NCI-H146 treated with DMSO at 0.1 percent for 48 hours (cell line): ENCODE data around the gene PCDHGA1.
"Not testable (repeated sequence)": the region's sequence is repeated elsewhere in the genome, so short reads cannot be mapped to it uniquely, and the experiment has no call there.

ENCODE experiments used
- DNase-seq: peaks from one replicate; lab custom pipeline; 2025; ENCODE audit not compliant: unreplicated experiment; lab: John Stamatoyannopoulos, UW

PCDHGA1 gene

DNA sequence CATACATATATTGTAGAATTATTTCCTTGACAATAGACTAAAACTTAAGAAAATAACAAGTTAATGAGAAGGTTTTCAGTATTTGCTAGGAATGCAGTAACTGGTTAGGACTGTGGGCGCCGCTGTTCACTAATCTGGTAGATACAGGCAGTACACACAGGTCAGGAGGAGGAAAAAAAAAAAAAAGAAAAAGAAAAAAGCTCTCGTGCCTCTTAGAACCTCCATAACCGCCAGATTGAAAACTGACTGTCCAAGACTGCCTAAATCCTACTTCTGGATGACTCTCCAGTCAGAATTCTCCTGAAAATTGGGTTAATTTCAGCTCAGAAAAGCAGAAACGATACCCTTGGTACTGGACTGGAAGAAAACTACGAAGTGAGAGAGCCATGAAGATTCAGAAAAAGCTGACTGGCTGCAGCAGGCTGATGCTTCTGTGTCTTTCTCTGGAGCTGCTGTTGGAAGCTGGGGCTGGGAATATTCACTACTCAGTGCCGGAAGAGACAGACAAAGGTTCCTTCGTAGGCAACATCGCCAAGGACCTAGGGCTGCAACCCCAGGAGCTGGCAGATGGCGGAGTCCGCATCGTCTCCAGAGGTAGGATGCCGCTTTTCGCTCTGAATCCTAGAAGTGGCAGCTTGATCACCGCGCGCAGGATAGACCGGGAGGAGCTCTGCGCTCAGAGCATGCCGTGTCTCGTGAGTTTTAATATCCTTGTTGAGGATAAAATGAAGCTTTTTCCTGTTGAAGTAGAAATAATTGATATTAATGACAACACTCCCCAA is at the start of gene PCDHGA1:
Gene PCDHGA1, plus strand, starts transcription at position 216 of the 782 bp plus-strand sequence.
- no peak for DNase-seq

DNA sequence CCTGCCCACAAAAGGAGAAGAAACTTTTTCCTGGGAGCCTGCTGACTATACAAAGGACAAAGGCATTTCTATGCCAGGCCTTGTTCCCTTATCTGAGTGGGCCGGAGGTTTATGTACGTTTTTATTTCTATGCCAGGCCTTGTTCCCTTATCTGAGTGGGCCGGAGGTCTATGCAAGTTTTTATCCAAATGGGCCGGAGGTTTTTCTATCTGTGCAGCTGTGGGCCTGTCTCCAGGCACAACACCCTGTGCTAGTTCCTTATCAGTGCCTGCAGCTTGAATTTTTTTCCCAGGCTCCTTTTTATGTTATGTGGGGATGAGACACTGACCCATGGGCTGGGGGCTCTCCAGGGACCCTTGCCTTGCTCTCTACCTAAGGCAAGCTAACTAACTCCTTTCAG is 31.9 kb upstream of the PCDHGA1 start:
- no peak for DNase-seq

DNA sequence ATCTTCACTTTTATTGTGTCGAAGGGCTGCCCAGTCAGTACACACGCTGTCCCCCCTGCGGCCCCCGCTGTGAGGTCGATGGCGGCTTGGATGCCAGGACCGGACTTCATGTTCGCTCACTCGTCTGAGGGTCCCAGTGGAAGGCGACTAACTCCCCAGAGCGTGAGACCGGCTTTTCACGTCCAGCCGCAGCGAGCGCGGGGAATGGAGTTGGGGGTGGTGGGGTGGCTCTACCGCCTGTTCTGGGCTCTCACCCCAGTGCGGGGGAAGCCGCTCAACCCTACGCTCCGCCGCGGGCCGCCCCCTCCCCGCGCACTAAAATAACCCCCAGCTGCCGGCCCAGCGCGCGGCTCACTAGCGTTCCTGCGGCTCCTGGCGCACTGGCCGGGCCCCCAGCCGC is 26.6 kb upstream of the PCDHGA1 start, which contains the start of gene SLC25A2:
Gene SLC25A2, minus strand, starts transcription at position 294 of the 400 bp plus-strand sequence. Its CDS starts 184 bp downstream, at position 110.
- no peak for DNase-seq

DNA sequence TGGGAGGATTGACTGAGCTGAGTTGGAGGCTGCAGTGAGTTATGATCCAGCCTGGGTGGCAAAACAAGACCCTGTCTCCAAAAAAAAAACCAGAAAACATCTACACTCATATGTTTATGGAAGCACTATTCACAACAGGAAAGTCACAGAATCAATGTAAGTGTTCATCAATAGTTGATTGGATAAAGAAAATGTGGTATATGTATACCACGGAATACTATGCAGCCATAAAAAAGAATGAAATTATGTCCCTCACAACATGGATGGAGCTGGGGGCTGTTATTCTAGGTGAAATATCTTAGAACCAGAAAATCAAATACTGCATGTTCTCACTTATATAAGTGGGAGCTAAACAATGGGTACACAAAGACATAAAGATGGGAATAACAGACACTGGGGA is 23.7 kb upstream of the PCDHGA1 start:
- no peak for DNase-seq

DNA sequence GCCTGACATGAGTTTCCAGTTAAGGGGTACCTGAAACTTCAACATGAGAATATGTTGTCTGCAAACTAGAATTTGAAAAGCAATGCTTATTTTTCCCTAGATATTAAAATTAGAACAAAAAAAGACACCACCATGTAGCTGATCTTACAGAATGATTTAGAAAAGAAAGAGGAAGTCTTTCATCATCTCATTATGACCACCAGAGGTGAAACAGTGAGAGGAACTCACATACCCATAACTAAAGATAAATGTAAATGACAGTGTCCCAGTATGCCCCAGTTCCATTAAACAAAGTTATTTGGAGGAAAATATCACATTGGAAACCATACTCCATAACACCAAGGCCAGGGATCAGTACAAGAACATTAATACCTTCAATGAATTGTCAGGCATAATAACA is 16.6 kb upstream of the PCDHGA1 start:
- DNase-seq: no peak

DNA sequence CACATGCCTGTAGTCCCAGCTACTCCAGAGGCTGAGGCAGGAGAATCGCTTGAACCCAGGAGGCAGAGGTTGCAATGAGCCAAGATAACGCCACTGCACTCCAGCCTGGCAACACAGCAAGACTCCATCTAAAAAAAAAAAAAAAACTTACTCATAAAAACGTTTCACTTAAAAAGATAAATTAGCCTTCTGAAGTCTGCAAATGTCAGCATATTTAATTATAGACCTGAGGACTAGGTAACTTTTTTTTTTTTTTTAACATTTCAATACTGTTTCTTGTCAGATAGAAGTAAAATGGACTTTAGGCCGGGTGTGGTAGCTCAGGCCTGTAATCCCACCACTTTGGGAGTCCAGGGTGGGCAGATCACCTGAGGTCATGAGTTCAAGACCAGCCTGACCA is 13.4 kb upstream of the PCDHGA1 start:
- DNase-seq: not testable (repeated sequence)

DNA sequence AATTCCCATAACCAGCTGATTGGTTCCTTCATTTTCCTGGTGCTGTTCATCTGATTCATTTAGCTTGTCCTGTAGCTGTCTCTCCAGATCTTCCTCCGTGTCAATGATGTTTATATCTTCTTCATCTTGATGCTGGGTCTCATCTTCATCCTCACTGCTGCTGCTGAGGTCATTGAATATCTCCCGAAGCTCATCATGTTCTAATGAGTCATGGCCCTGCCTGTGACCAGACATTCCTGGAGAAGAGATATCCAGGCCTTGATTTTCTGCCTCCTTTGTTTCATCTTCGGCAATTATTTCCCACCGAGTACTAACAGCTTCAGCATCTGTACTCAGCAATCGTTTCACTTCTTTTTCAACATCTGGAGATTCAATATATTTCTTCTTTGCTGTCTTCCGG is 11.1 kb upstream of the PCDHGA1 start:
- no peak for DNase-seq

DNA sequence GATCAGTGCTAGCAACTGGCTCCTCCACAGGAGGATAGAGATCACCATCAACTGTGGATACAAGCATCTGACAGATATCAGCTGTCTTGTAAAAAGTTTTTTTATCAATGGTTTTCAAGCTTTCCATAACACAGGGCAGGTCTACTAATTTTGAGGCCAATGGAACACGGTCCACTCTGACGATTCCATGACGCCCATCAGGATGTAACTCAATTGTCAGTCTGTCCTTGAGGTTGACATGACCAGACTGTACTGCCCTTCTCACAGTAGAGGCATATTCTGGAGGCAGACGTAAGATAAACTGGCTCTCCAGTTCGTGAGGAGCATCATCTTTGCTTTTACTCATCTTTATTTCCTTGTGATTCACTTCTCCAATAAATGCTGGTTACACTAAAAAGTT is 10.6 kb upstream of the PCDHGA1 start:
- DNase-seq: no peak

DNA sequence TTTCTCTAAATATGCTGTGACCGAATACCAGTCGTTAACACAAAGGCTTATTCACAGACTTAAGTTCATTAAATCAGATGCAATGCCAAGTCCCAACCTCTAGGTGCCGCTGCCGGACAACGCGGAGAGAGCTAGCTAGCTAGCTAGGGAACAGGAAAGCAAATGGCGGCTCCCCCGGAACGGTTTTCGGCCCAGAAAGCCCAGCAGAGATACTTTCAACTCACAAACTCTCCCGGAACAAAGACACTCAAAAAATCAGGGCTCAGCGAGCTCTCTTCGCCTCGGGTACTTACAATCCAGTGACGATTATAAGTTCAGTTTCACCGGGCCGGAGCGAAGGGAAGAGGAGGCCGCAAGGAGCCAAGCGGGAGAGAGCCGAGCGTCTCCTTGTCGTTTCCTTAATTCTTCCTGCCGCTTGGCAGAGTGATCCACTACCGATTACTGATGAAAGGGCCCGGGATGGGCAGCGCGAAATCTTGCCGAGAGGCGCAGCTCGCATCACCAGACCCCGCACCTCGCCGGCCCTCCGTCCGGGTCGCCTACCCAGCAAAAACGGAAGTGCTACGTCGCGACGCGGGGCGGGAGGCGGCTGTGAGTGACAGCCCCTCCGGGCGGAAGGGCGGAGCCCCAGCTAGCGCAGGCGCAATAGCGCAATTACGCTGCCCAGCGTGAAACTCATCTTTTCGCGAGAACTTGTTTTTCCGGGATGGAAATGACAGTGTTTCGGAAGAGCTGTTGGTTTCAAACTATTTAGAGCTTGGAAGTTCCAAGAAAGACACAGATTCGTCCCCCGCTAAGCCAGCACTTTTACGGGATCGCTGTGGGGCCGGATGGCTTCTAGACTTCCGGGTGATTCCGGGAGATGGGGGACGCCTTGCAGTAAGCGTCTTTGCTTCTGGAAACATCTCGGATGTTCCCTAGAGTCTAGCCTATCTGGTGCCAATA is 9.8 kb upstream of the PCDHGA1 start, which contains the start of gene TAF7:
Gene TAF7, minus strand, starts transcription at position 560 of the 945 bp plus-strand sequence. CDS start 740 bp downstream, outside the sequence.
- peak; percentile 49 for DNase-seq

DNA sequence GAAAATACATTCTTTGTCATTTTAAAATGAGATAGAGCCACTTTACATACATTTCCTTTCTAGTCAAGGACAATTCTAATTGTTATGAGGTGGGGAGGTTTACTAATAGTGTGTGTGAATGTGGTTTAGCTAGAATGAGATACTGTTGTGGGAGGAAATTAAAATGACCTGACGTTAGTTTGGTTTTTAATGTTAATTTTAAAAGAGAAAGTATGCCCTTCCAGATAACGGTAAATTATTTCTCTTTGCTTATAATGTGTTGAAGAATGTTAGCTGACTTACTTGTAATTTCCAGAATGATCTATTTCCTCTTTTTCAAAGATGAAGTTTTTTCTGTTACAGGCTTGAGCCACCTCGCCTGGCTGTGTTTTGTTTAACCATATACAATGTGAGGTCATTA is 8.1 kb upstream of the PCDHGA1 start:
- DNase-seq: no peak

DNA sequence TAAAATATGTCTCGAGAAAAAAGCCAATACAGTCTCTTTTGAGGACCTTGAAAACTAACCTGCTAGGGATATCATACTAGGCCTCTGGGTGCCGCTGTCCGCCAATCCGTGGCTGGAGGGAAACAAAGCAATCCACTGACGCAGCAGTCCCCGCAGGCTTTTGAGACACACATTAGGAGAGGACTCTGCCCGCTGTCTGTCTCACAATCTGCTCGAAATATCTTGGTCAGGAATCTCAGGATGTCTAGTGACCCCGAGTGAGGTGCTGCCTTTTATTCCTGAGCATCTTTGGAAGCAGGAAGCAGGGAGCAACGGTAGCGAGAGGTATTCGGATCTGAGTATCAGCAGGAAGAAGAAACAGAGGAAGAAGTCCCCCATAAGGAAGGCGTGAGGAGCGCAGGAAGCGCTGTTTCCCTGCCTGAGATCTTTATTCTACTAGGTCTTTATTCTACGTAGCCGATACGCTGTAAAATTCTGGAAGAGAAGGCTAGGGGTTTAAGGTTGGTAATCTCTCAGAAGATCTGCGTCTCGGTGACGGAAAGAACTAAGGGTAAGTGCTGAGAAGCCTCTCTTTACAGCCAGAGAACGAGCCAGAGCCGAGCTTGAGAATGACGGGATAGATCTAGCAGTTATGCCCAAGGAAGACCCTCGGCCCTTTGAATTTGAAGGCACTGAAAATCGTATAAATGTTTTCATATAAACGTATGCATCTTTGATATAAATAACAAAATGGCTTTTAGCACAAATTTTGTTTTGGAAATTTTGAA is 4.0 kb upstream of the PCDHGA1 start:
- peak; percentile 63 for DNase-seq

DNA sequence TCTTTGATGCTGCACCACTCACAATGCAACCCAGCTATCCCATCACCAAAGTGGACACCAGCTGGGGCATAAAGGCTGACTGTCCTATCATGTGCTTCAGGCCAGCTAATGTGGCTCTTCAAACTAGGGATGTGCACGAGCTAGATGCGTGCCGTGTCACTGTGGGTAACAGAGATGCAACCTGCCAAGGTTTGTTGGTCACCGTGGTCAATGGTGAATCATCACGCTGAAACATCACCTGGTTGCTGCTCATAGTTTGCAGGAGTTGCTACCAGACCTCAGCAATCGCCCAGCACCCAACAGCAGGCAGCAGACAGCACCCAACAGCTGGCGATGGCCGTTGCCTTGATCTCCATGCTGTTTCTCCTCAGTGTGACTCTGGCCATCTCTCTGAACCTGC is 2.1 kb upstream of the PCDHGA1 start:
- no peak for DNase-seq

DNA sequence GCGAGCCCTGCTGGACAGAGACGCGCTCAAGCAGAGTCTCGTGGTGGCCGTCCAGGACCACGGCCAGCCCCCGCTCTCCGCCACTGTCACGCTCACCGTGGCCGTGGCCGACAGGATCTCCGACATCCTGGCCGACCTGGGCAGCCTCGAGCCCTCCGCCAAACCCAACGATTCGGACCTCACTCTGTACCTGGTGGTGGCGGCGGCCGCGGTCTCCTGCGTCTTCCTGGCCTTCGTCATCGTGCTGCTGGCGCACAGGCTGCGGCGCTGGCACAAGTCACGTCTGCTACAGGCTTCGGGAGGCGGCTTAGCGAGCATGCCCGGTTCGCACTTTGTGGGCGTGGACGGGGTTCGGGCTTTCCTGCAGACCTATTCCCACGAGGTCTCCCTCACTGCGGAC is 2.3 kb downstream of the PCDHGA1 start:
- not testable (repeated sequence) for DNase-seq

DNA sequence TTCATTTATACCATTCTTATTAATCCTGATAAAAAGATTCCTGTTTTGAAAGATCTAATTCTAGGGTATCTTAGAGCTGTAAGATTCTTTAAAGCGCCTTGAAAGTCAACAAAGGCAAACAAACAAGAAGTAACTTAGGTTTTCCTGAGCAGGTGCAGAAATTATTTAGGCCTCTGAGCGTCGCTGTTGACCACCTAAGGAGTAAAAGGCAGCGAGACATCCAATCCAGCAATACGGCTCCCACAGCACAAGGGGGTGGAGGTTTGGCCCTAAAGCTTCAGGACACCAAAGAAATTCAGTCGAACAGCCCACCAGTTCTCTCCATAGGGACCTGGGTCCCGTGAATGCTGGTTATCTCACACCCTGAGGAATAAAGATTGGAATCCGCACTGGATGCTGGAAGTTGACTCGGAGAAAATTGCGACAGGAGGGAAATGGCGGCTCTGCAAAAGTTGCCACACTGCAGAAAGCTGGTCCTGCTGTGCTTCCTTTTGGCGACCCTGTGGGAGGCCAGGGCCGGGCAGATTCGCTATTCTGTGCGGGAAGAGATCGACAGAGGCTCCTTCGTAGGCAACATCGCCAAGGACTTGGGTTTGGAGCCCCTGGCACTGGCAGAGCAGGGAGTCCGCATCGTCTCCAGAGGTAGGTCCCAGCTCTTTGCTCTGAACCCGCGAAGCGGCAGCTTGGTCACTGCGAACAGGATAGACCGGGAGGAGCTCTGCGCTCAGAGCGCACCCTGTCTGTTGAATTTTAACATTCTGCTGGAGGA is 8.4 kb downstream of the PCDHGA1 start, which contains the start of gene PCDHGA2:
Gene PCDHGA2, plus strand, starts transcription at position 223 of the 769 bp plus-strand sequence.
- DNase-seq: no peak

DNA sequence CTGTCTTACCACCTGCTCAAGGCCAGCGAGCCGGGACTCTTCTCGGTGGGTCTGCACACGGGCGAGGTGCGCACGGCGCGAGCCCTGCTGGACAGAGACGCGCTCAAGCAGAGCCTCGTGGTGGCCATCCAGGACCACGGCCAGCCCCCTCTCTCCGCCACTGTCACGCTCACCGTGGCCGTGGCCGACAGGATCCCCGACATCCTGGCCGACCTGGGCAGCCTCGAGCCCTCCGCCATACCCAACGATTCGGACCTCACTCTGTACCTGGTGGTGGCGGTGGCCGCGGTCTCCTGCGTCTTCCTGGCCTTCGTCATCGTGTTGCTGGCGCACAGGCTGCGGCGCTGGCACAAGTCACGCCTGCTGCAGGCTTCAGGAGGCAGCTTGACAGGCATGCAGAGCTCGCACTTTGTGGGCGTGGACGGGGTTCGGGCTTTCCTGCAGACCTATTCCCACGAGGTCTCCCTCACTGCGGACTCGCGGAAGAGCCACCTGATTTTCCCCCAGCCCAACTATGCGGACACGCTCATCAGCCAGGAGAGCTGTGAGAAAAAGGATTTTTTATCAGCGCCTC is 10.6 kb downstream of the PCDHGA1 start:
- DNase-seq: not testable (repeated sequence)

DNA sequence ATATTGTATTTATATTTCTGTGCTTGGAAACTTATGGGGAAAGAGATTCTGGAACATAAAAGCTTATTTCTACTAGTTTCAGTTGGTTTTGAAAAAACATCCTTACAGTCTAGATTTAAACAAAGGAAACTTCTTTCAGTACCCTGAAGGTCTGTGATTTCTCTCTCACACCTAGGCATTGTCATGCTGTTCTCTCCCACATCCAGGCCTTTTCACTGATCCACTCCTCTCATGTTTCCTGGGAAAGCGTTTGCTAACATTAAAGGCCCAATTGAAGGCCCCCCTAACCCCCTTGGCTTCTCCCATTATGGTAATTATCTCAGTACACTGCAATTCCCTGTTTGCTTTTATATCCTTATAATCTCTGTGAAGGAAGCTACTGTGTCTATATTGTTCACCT is 12.5 kb downstream of the PCDHGA1 start:
- DNase-seq: no peak

DNA sequence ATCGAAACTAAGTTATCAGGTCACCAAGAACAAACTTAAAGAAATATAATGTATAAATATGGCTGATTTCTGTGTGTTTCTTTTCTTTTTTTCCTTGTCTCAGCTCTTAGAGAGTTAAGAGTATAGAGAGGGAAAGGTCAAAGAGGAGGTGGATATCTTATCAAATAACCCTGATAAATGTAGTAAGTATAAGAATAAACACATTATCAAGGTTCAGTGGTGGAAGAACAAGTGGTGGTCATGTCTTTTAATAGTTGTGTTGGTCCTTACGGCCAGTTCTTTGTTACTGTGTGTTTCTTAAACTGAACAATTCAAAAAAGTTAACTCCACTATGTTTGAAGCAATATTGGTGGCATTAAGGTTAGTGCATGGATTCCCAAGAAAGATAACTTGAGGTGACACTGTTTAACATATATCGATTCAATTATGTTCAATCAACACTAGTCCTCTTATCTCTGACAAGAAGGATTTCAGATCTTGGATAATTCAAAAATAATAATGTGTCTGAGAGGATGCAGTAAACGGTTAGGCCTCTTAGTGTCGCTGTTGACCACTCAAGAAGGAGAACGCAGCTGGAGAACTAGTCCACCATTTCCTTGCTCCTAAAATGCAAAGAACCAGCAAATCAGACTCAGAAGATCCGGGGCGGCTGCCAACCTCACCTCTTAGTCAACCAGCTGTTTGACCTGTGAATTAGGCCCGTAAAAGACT is 13.1 kb downstream of the PCDHGA1 start, which contains the start of gene PCDHGA3:
Gene PCDHGA3, plus strand, starts transcription at position 588 of the 711 bp plus-strand sequence. CDS start 205 bp downstream, outside the sequence.
- DNase-seq: no peak

DNA sequence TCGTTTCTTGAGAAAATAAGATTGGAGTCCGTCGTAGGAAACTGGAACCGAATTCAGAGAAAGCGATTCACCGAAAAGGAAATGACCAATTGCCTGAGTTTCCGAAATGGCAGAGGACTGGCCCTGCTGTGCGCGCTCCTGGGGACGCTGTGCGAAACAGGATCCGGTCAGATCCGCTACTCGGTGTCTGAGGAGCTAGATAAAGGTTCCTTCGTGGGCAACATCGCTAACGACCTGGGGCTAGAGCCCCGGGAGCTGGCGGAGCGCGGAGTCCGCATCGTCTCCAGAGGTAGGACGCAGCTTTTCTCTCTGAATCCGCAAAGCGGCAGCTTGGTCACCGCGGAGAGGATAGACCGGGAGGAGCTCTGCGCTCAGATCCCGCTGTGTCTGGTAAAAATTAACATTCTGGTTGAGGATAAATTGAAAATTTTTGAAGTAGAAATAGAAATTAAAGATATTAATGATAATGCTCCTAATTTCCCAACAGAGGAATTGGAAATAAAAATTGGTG is 13.7 kb downstream of the PCDHGA1 start:
- DNase-seq: no peak

DNA sequence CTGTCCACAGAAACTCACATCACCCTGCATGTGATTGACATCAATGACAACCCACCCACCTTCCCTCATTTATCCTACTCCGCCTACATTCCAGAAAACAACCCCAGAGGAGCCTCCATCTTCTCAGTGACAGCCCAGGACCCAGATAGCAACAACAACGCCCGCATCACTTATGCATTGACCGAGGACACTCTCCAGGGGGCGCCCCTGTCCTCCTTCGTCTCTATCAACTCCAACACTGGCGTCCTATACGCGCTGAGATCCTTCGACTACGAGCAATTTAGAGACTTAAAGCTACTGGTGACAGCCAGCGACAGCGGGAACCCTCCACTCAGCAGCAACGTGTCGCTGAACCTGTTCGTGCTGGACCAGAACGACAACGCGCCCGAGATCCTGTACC is 15.0 kb downstream of the PCDHGA1 start:
- DNase-seq: no peak
